HepG2 (cell line): ENCODE measurements around the gene CD7. TPM values are rescaled to one million over a fixed set of nuclear protein-coding genes. Genes with fewer than 3 reads are reported as not detected.

Experiments
- CAMTA2 ChIP-seq: sonication (generic); formaldehyde crosslinking; IDR thresholded peaks from 2 replicates; pipeline ENCODE4 v1.4.0; 2020; ENCODE audit warnings: mild to moderate bottlenecking, missing genetic modification reagents, borderline replicate concordance
- CBX2 ChIP-seq, 2 experiments: fragments of 200-600 bp in 1 of 2; sonication (generic); formaldehyde crosslinking in 1 of 2; IDR thresholded peaks; 2 replicates each; pipeline versions ENCODE4 v1.7.0 to v1.8.1; 2018 to 2022; ENCODE audit warnings: low read depth in 2 of 2, low read length in 1 of 2, mild to moderate bottlenecking in 1 of 2, missing genetic modification reagents in 1 of 2
- DZIP1 ChIP-seq: sonication (generic); formaldehyde crosslinking; IDR thresholded peaks from 2 replicates; pipeline ENCODE4 v1.5.0; 2020; ENCODE audit warnings: mild to moderate bottlenecking, missing genetic modification reagents
- FIP1L1 ChIP-seq: fragments of 200-400 bp; formaldehyde crosslinking; IDR thresholded peaks from 2 replicates; pipeline ENCODE4 v1.6.1; 2018; ENCODE audit warnings: low read depth, mild to moderate bottlenecking, low read length, moderate library complexity, borderline replicate concordance; ENCODE audit not compliant: insufficient read depth
- GFI1 ChIP-seq: sonication (generic); formaldehyde crosslinking; IDR thresholded peaks from 2 replicates; pipeline ENCODE4 v1.5.0; 2020; ENCODE audit warnings: missing genetic modification reagents, mild to moderate bottlenecking, borderline replicate concordance
- KLF13 ChIP-seq: sonication (generic); formaldehyde crosslinking; IDR thresholded peaks from 2 replicates; pipeline ENCODE4 v1.4.0; 2020; ENCODE audit warnings: mild to moderate bottlenecking, missing genetic modification reagents
- PLSCR1 ChIP-seq: sonication (generic); formaldehyde crosslinking; IDR thresholded peaks from 2 replicates; pipeline ENCODE4 v1.5.0; 2020; ENCODE audit warnings: missing genetic modification reagents, mild to moderate bottlenecking, borderline replicate concordance
- PRDM10 ChIP-seq: sonication (generic); formaldehyde crosslinking; IDR thresholded peaks from 2 replicates; pipeline ENCODE4 v1.4.0; 2020; ENCODE audit warnings: low read depth, missing genetic modification reagents
- RNF219 ChIP-seq: sonication (generic); formaldehyde crosslinking; IDR thresholded peaks from 2 replicates; pipeline ENCODE4 v1.5.0; 2020; ENCODE audit warnings: mild to moderate bottlenecking, missing genetic modification reagents
- ZFP90 ChIP-seq: sonication (generic); formaldehyde crosslinking; IDR thresholded peaks from 2 replicates; pipeline ENCODE4 v1.8.0; 2022; ENCODE audit warnings: missing genetic modification reagents, mild to moderate bottlenecking, inconsistent platforms, borderline replicate concordance
- ZHX1 ChIP-seq: sonication (generic); formaldehyde crosslinking; IDR thresholded peaks from 2 replicates; pipeline ENCODE4 v1.8.1; 2022; ENCODE audit warnings: low read depth, mild to moderate bottlenecking, missing genetic modification reagents
- ZNF343 ChIP-seq: sonication (generic); formaldehyde crosslinking; IDR thresholded peaks from 2 replicates; pipeline ENCODE4 v1.4.0; 2020; ENCODE audit warnings: mild to moderate bottlenecking, missing genetic modification reagents
- polyA plus RNA-seq, 8 experiments: library from polyadenylated mRNA; depleted of rRNA in 3 of 8; stranded (reverse) in 7 of 8; unstranded in 1 of 8; fragments of >200 nt; fragmentation: Illumina TruSeq in 4 of 8; extraction: Trizol in 4 of 8; gene quantifications; 2 replicates each; pipeline versions ENCODE4 v1.2.1 to v1.2.3, GENCODE V29; 2011 to 2016; ENCODE audit warnings: low read depth in 4 of 8, missing spikeins in 1 of 8, mixed read lengths in 1 of 8; ENCODE audit not compliant: insufficient read depth in 1 of 8
- total RNA-seq, 5 experiments: library from RNA; depleted of rRNA; stranded (reverse); fragments of >200 nt; fragmentation: Illumina TruSeq; extraction: Trizol; gene quantifications; 2 replicates each; pipeline ENCODE4 v1.2.3, GENCODE V29; 2016; ENCODE audit warnings: low read depth in 1 of 5

The CD7 gene
- total and polyA plus RNA-seq, 2 of the 13 experiments (the other 11 are each of a cell fraction or from before 2014, with no cell fraction given) = 67.6 to 76.4 TPM

- TF ChIP-seq PRDM10 (CRISPR knock-in tag) = peak; percentile 89; the same call in 1 of the 2 replicates
- TF ChIP-seq ZNF343 (CRISPR knock-in tag) = no peak; the same call in 1 of the 2 replicates
- no peak for TF ChIP-seq CAMTA2 (CRISPR knock-in tag)
- TF ChIP-seq PLSCR1 (CRISPR knock-in tag) = no peak
- TF ChIP-seq ZHX1 = peak; percentile 94
- TF ChIP-seq KLF13 = peak; percentile 75; the same call in 1 of the 2 replicates
- TF ChIP-seq ZFP90 (CRISPR knock-in tag) = peak; percentile 76; the same call in 1 of the 2 replicates
- TF ChIP-seq FIP1L1 = no peak
- no peak for TF ChIP-seq DZIP1
- peak; percentile 83; the same call in 1 of the 2 replicates for TF ChIP-seq GFI1
- TF ChIP-seq CBX2 (IDR thresholded peaks at IDR 0.05; ENCODE audit: low read depth, low read length) = no peak
- no peak for TF ChIP-seq CBX2 (CRISPR knock-in tag; IDR thresholded peaks at IDR 0.05; ENCODE audit: low read depth)
- TF ChIP-seq RNF219 = peak; percentile 96; the same call in 1 of the 2 replicates
Measured at GRCh38 chr17:82346342-82347300, 29.2 kb upstream of the CD7 start (continued).
